ENCODE data around the gene KCNK16.

Gene KCNK16
- 0 to 0.88 (median 0) reads per million in 17 experiments for total RNA-seq

DNA sequence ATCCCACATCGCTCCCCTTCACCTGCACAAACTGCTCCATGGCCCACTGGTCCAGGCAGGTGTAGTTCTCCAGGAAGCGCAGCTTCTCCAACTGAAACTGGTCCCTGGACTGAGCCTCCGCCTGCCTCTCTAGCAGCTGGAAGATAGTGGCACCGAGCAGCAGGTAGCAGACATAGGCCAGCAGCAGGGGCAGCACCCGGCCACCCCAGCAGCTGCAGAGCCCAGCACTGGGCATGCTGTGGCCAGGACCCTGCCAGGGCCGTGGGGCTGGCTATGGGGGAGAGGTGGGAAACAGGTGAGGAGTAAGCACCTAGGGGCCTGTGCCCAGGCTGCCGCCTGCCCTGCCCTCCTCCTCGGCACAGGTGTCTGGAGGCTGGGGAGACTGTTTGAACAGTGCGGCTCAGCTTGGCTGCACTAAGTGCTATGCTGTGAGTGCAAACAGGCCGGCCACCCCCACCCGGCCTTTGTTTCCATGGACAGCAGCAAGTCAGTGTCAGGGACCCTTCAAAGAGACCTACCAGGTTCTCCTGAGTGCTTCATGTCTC is at the start of gene KCNK16:
KCNK16 (minus strand) TSS at position 397 of the 545 bp plus-strand sequence; CDS start at position 235, 162 bp downstream.
- DNase-seq, result no peak

DNA sequence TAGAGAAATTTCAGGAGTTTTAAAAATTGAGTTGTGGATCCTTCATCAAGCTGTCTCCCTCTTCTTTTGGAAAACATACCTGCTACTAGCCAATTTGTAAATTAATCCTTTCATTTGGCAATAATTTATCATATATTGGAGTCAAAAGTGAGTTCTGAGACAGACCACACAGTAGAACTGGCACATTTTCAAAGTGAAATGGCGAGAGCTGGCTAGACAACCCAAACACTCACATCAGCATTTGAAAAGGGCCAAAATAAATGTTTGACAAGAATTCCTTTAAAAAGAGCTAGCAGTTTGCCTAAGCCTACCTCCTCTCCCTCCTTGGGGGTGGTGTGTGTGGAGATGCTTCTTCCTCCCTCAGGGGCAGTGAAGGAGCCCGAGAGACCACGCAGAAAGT is 47.9 kb upstream of the KCNK16 start:
- no peak for DNase-seq

DNA sequence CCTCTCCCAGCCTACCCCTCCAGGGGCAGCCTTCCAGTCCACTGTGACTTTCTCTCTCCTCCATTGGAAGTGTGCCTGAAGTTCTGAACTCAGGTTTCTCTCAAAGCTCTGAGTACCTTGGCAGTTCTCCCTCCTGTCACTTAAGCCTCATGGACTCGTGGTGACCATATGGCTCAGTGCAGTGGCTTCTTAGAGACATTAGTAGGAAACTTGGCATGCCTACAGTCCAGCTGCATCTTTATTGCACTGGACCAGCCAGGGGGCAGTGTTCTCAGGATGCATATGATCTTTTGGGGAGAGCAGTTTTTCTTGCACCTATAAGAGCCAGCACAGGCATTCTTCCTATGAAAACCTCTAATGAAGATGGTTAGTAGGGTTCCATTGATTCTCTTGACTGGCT is 47.5 kb upstream of the KCNK16 start:
- DNase-seq, result no peak

DNA sequence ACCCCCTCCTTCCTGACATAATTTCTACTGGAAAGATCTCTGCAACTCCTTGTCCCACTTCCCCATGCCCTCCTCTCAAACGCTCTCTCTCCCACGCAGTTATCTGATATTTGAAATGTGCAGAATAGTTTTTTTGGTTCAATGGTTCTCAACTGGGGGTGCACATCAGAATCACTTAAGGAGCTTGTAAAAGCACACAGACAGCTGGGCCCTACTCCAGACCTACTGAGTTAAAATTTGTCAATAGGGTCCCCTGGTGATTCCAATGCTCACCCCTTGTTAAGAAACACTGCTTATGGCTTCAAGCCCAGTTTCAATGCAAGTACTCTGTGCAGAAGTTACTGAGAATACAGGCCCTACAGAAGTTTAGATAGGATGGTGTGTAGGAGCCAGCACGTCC is 45.2 kb upstream of the KCNK16 start:
- no peak for DNase-seq

DNA sequence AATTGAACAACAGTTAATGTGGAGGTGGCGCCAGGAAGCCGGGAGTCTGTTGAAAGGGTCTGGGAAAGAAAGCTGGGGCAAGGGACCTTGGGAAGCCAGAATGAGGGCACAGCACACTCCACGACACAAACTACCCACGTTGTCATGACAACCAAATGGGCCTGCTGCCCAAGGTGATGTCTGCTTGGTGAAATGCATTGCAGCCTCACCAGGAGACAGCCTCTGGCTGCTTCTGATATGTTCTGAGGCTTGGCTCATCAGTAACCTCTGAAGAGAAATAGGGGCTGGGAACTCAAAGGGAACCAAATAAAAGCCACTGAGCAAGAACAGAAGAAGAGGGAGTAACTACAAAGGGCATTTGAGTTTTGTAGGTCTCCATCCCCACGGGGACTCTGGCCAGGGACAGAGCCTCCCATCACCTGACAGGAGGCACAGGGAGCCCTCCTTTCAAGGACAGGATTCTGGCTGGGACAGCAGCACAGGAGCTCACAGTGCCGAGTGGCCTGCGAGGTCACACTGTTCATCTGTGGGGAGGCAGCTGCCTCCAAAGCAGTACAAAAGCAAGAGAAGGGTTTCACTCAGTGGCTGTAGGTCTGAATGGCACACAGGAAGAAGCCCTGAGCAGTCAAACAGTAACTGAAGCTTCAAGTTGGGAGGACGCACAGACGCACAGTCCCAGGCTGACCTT is 44.6 kb upstream of the KCNK16 start:
- no peak for DNase-seq

DNA sequence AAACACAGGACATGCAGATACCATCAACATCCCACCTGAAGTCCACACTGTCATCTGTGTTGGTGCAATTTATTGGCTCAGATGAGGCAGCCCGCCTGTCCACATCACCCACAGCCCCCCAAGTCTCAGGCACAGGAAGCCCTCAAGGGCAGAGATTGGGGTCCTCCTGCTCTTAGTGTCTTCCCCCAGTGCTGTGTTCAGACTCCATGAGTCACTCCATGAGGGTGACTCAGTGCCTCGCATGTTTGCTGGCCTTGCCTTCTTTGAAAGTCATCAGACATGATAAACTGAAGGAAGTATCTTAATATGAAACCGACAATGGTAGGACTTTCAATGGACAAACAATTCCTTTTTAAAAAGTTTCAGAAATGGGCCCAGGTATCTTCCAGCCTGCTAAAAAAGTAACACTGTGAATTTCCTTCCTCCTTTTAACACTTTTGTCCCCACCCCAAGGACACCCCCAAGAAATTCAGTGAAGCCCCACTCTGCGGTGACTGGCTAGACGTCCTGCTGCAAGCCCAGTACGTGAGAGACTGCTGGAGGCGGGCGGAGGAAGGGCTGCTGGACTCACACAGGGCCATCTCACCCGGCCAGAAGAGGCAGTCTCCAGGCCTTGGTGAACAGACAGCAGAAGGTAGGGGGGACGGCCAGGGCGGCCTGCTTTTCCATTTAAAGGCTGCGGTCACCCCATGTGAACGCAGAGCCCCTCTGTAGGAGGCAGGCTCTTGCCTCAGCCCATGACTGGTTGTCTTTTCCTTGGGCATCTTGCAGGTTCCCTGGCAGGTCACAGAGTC is 43.0 kb upstream of the KCNK16 start:
- DNase-seq, result peak in 2 of 4 experiments; percentile 13 to 32

DNA sequence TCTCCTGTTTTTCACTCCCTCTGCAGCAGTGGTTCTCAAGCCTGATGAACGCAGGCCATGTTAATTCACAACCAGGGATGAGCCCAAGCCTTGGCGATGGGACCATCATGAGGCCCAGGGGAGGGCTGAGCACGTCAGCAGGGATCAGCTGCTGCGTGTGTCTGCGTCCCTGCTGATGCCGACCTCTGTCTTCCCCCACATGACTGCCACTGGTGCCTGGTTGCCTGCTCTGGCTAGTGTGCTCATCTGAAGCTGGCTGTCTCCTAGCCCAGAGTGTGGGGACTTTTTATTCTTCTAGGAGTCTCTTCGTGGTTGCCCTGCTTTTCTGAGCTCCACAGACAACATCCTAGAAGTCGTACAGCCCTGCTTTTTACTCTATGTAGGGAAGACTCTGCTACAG is 40.8 kb upstream of the KCNK16 start:
- no peak for DNase-seq

DNA sequence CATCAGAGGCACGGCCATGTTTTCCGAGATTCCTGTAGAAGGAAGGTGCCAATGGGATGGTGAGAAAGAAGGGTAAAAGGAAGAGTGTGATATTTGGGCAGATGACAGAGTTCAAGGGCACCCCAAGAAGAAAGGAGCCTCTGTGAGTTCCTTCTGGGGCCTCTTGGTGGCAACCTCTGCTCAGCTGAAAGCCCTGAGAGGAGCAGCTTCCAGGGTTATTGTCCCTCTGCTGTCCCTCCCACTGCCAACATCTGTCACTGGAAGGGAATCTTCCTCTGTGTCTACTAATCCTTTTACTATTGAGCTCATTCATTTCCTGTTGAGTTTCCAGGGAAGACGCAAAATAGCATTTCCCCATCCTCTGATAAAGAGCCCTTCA is 40.0 kb upstream of the KCNK16 start:
- DNase-seq, result no peak

DNA sequence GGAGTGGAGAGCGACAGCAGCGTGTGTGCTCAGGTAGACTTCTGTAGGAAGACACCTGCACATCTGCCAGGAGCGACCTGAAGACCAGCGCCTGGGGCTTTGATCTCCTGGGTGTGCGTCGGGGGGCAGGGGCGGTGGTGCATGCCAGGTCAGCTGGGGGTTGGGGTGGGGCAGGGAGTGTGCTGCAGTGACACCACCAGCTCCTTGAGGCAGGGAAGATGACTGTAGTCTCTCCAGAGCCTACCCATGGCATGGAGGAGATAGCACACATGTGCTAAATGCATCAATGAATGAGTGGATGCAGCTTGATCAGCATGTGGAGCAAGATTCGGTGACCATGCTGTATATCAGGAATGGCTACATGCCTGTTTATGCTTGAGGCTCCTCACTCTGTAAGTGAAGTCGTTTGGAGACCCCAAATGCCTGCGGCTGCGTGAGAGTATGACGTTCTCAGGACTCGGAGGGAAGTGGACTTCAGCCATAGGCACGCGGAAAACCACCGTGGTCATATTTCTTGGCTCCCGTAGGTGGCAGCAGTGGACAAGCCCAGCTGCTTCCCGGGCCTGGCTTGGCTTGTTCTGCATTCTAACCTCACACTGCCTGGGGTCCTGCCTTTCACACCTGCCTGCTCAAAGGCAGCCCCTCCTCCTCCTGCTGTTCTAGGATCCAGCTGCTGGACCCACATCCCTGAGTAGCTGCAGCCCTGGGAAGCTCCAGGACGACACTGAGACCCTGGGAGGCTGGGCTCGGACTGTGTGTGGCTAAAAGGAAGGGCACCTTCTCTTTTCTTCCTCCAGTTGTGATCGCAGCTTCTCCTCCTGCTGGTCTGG is 39.4 kb upstream of the KCNK16 start:
- DNase-seq, result peak; percentile 76 to 88 (median 81)

DNA sequence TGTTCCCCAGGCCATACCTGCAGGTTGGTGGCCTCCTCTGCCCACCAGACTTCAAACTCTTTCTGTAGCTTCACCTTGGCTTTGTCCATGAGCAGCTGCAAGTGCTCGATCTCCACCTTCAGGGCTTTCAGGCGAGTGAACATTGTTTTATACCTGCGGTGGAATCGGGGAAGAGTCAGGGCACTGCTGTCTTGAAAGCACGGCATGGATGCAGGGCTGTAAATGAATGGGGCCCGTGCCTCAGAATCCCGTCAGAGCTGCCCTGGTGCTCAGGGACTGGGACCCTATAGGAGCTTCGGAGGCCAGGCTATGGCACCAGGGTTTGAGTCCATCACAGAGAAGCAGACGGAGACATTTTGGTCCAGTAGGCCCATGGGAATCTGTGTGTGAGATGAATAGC is 37.9 kb upstream of the KCNK16 start:
- DNase-seq, result no peak

DNA sequence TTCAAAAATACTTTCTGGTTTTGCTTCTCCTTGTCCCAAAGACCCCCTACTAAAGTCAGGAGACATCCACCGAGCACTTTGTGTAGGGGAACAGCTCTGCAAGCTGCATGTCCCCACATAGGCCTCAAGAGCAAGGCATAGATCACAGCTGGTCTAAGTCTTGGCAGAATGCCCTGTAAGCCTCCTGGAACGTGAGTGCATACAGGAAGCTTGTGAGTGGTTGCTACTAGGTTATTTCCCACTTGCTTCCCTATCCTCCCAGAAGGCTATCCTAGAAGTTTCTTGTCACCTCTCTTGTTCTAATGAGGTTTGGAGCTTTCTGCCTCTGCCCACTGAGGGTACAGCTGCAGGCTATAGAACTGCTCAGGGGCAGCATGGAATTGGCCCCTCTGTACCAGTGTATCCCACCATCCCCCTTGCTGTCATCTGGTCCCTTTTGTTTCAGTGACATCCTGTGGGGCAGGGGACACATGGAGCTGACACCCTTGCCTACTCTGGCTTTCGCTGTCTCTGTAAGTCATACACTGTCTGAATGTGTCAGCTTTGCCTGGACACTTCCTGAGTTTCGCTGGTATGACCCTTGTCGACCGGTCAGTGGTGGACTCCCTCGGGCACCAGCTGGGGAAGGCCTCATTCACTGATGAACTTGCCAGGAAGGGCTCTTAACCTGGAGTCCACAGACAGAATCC is 35.6 kb upstream of the KCNK16 start:
- DNase-seq, result peak in 1 of 4 experiments; percentile 17

DNA sequence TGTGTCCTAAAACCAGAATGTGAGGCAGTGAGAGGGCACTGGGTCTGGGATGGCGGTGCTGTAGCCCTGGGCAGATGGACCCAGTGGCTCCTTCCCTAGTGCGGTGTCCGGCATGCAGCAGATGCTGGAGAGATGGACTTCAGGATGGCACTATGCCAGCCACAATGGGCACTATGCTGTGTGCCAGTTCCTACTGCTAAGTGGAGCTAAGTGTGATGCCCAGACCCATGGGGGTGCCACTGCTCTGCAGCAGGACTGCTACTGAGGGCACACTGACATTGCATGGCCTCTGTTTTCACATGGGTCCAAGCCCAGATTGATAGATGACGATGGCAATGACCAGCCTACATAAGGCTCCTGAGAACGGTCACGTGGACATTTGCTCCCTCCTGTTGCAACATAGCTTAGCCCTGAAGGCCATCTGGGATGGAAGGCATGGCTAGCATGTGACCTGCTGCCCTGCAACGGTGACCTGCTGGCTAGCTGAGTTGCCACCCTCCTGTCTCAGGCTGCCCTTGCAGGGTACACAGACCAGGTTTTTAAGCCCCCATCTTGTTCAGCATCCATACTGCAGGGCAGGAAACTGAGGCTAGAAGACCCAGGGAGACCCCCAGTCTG is 31.3 kb upstream of the KCNK16 start:
- no peak for DNase-seq

DNA sequence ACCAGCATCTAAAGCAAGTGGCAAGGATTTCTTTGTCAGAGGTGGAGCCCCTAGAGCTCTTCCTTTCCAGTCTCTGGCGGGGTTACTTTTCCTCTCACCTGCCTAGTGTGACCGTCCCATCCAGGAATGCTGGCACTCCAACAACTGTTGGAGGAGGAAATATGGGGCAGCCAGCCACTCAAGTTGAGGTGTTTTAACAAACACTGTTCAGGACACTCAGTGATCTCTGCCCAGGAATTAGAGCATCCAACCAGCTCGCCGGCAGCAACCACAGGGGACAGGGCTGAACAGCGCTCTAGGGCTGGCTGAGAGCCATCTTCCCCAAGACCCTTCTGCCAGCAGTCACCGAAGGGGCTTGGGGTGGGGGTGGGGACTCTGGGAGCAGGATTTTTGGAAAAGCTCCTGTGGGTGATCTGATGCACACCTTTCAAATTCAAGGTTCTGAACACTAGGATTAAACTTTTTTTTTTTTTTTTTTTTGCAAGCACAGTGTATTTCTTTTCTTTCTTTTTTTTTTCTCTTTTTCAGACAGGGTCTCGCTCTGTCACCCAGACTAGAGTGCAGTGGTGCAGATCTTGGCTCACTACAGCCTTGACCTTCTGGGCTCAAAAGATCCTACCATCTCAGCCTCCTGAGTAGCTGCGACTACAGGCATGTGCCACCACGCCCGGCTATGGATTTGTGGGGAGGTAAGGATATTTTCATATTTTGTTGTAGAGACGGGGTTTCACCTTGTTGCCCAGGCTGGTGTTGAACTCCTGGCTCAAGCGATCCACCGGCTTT is 28.4 kb upstream of the KCNK16 start:
- no peak for DNase-seq

DNA sequence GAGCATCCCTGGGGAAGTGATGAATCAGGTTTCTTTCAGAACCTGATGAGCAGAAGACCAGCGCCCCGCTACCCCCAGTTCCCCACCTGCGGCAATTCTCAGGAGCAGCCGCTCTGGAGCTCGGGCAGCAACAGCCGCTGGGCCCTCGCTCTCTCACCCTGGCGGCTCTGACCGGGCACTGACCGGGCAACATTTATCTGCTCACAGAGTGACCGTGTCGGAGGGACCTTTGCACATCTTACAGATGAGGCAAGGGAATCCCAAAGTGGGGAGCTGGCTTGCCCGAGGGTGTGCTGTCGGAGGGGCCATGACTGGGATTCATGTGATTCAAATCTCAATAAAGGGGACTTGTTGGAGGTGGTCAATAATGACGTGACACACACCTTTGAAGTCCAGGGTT is 26.2 kb upstream of the KCNK16 start:
- DNase-seq, result no peak

DNA sequence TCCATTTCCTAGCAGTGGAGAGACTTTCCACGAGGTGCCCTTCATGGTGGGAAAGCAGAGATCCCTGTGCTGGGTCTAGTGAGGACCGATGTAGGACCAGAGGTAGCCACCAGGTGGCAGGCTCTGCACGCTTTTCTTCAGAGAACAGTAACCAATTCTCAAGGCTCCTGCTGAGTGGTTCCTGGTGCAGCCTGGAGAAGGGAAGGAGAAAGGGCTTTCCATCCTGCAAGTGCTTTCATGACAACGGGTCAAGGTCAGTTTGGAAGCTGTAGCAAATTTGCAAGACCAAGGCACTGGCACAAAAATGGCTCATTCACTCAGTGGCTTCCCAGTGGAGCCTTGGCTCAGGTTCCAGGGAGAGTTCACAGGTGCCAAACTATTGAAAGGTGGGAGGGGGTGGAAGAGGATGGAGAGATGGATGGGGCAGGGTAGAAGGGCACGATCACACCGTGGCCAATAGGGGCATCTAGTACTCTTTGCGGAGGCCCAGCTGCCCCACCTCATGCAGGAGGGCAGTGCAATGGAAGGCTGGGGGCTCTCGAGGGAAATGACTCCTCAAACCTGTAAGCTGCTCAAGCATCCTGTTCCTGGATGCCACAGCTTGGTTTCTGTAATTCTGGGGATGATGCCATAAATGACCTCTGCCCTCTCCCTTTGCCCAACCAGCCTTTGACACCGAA is 25.5 kb upstream of the KCNK16 start:
- peak; percentile 72 to 87 (median 83) for DNase-seq

DNA sequence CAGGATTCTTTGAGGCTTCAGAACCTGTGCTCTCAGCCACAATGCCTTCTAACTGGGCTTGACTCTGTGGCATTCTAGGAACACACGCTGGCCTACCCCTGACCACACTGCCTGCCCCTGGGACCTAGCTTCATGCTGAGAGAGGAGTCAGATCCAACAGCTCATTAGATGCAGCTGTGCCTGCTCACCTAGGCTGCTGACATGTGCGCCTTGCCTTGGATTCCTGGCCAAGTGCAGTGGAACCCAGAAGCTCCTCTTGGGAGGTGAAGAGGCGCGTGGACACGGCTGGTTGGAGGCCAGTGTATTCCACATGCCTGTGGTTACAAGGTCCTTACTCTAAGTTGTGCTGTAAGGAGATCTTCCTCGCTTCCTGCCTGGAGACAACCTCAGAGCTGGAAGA is 24.7 kb upstream of the KCNK16 start:
- no peak for DNase-seq

DNA sequence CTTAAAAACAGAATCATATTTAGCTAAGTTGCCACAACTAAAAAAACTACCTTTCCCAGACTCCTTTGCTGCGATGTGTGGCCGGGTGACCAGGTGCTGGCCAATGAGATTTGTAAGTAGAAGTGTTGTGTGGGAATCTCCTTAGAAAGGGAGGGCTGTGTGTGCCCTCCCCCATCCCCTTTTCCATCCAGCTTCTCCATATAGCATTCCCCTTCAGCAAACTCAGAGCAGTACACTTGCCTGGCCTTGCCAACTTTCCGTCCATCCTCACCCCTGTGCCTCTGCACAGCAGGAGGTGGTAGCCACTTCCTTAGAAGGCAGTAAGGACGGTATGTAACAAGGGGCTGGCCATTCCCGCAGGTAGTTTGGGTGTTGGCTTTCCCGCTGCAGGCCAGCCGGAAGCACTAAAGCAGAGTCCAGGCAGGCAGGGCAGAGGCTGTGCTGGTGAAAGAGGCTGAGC is 22.3 kb upstream of the KCNK16 start:
- no peak for DNase-seq

DNA sequence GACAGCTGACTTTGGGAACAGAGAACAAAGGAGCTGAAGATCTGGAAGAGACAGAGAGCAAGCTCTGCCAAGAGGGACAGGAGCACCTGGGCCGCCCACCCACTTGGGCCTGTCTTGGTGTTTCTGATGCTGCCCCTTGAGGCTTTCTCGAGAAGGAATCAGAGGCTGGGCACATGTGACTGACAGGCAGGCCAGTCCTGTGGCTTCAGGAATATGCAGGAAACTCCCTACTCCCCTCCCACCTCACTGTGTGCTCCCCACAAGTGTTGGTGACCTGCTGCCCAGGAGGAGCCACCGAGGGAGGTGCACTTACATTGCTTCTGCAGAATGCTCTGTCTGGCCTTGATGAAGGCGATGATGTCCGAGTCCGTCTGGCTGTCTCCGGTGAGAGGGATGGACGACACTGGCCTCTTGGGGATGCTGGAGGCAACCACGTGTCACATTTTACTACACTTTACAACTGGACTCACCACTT is 20.9 kb upstream of the KCNK16 start:
- DNase-seq, result no peak

DNA sequence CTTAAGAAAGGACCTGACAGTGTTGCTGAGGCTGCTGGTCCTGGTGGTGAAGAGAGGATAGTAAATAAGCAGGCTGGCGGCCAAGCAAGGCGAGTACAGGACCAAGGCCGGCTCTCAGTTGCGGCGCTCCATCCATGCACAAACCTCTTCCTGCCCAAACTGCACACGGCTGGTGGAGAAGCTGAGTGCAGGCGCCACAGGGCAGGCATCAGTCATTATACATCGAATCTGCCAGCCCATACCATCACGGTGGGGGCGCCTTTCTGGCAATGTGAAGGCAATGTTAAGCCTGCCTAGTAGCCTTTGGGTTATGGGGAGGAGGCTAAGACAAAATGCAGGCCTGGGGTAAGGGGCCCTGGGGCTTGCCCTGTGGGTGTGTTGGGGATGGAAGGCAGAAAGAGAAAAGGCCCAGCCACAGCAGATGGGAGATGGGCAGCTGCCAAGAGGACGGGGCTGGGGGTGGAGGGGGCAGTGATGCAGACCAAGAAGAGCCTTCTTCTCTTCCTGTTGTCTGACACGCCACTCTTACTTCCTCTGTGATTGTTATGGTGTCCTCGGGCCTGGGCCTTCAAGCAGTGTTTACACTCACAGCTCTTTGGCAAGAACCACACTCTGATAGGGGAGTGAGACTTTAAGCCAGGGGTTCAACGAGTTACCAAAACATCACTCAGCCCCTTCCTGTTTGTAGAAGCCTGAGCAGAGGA is 20.3 kb upstream of the KCNK16 start:
- peak; percentile 42 to 69 (median 61) for DNase-seq
